Mesendoderm (in vitro differentiated cells): Measurements from ENCODE around the gene NBEA.

Source experiments
- DNase-seq: peaks from one replicate; pipeline ENCODE4 v3.0.0; 2013
- H2AK5ac ChIP-seq: 2 replicates; pipeline ENCODE4 v1.6.1; 2013; ENCODE audit warnings: low read length, inconsistent platforms
- H2BK120ac ChIP-seq: 2 replicates; pipeline ENCODE4 v1.6.1; 2013; ENCODE audit warnings: low read depth, mild to moderate bottlenecking, low read length, moderate library complexity, mixed read lengths
- H2BK15ac ChIP-seq: replicated peaks from 2 replicates; pipeline ENCODE4 v1.6.1; 2013; ENCODE audit warnings: low read depth, mild to moderate bottlenecking, moderate library complexity
- H2BK5ac ChIP-seq: 2 replicates; pipeline ENCODE4 v1.6.1; 2013; ENCODE audit warnings: low read length, inconsistent platforms
- H3K18ac ChIP-seq: 2 replicates; pipeline ENCODE4 v1.6.1; 2013; ENCODE audit warnings: mild to moderate bottlenecking, low read length, mixed read lengths
- H3K23ac ChIP-seq: one replicate; pipeline ENCODE4 v1.6.1; 2013; ENCODE audit warnings: low read length
- H3K27ac ChIP-seq: 2 replicates; pipeline ENCODE4 v1.5.1; 2013; ENCODE audit warnings: low read depth, mild to moderate bottlenecking, inconsistent platforms, low read length, moderate library complexity
- H3K27me3 ChIP-seq: 2 replicates; pipeline ENCODE4 v1.6.1; 2013; ENCODE audit warnings: low read length, control low read depth, mild to moderate bottlenecking, inconsistent platforms; ENCODE audit not compliant: insufficient read depth, poor library complexity
- H3K36me3 ChIP-seq: 2 replicates; pipeline ENCODE4 v1.6.1; 2013; ENCODE audit warnings: low read length, inconsistent platforms; ENCODE audit not compliant: control insufficient read depth, insufficient read depth
- H3K4ac ChIP-seq: one replicate; pipeline ENCODE4 v1.6.1; 2013; ENCODE audit warnings: low read depth, mild to moderate bottlenecking, low read length, moderate library complexity
- H3K4me1 ChIP-seq: 2 replicates; pipeline ENCODE4 v1.6.1; 2013; ENCODE audit warnings: low read depth, low read length, inconsistent platforms; ENCODE audit not compliant: control insufficient read depth
- H3K4me2 ChIP-seq: 2 replicates; pipeline ENCODE4 v1.6.1; 2013; ENCODE audit warnings: low read length
- H3K4me3 ChIP-seq: 2 replicates; pipeline ENCODE4 v1.5.1; 2013; ENCODE audit warnings: mild to moderate bottlenecking, low read length
- H3K56ac ChIP-seq: one replicate; pipeline ENCODE4 v1.6.1; 2013; ENCODE audit warnings: low read length
- H3K79me1 ChIP-seq: 2 replicates; pipeline ENCODE4 v1.6.1; 2013; ENCODE audit warnings: low read length, inconsistent platforms
- H3K79me2 ChIP-seq: 2 replicates; pipeline ENCODE4 v1.6.1; 2013; ENCODE audit warnings: mild to moderate bottlenecking, low read length; ENCODE audit not compliant: control insufficient read depth, insufficient read depth
- H3K9ac ChIP-seq: 2 replicates; pipeline ENCODE4 v1.6.1; 2013; ENCODE audit warnings: low read length, inconsistent platforms
- H4K5ac ChIP-seq: one replicate; pipeline ENCODE4 v1.6.1; 2013; ENCODE audit warnings: low read length
- H4K8ac ChIP-seq: one replicate; pipeline ENCODE4 v1.6.1; 2013; ENCODE audit warnings: low read depth, mild to moderate bottlenecking, control low read depth, low read length, moderate library complexity
- WGBS: extraction: QIAGEN DNeasy Blood & Tissue Kit; methylation state at CpG from one replicate; pipeline ENCODE4 v1.1.7; 2013; ENCODE audit warnings: low lambda C conversion rate, missing lambda C conversion rate; ENCODE audit not compliant: insufficient coverage; ENCODE audit errors: extremely low coverage; 5-methylcytosine and 5-hydroxymethylcytosine counted together

The NBEA gene

GRCh38 chr13:35530581-35530980 is 588.5 kb downstream of the NBEA start:
- H3K56ac ChIP-seq = no peak overlapping the region
- no peak overlapping the region for H2AK5ac ChIP-seq
- H2BK120ac ChIP-seq = no peak overlapping the region
- no peaks in the 10 kb centered on the region for H3K79me2 ChIP-seq
- no peak overlapping the region for H3K4me3 ChIP-seq
- H4K8ac ChIP-seq = no peak overlapping the region
- H2BK15ac ChIP-seq = no peak overlapping the region
- no peak overlapping the region for H3K23ac ChIP-seq
- no peak overlapping the region for H3K18ac ChIP-seq
- H3K27ac ChIP-seq = no peak overlapping the region
- H4K5ac ChIP-seq = no peak overlapping the region
- H3K27me3 ChIP-seq = no peaks in the 10 kb centered on the region
- WGBS = no CpG with 5 or more reads among the region's 3 CpGs
- no peaks in the 10 kb centered on the region for H3K36me3 ChIP-seq
- no peaks in the 10 kb centered on the region for H3K79me1 ChIP-seq
- DNase-seq = no peak
- H3K4me1 ChIP-seq = no peaks in the 10 kb centered on the region
- H3K9ac ChIP-seq = no peak overlapping the region
- H3K4me2 ChIP-seq = no peak overlapping the region
- no peak overlapping the region for H2BK5ac ChIP-seq
- no peak overlapping the region for H3K4ac ChIP-seq

DNA sequence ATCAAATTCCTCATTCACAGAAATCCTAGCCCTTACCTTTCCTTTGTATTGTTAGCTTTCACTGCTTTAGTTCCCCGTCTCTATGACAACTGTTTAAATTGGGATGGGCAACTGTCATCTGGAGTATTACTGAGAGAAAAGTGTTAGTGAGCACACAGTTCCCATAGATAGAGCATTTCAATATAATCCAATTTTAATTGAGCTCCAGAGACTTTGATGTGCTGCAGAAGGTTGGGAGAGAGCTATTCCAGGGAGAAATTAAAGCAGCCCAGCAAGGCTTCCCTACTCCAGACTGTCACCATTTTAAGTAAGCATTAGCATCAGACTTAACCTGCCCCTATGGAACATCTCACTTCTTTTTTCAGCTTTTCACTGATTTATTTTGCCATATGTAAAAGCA is 589.5 kb downstream of the NBEA start:
- WGBS = no CpG with 5 or more reads among the region's 1 CpG
- no peak for DNase-seq
- no peak overlapping the region for H3K4me2 ChIP-seq
- no peak overlapping the region for H3K4me3 ChIP-seq
- no peak overlapping the region for H4K5ac ChIP-seq
- no peak overlapping the region for H2BK15ac ChIP-seq
- no peaks in the 10 kb centered on the region for H3K36me3 ChIP-seq
- H3K18ac ChIP-seq = no peak overlapping the region
- H3K23ac ChIP-seq = no peak overlapping the region
- no peak overlapping the region for H3K56ac ChIP-seq
- H2BK5ac ChIP-seq = no peak overlapping the region
- H3K79me1 ChIP-seq = no peaks in the 10 kb centered on the region
- H3K4me1 ChIP-seq = no peaks in the 10 kb centered on the region
- no peak overlapping the region for H2AK5ac ChIP-seq
- no peak overlapping the region for H4K8ac ChIP-seq
- H3K4ac ChIP-seq = no peak overlapping the region
- no peaks in the 10 kb centered on the region for H3K79me2 ChIP-seq
- no peak overlapping the region for H2BK120ac ChIP-seq
- no peak overlapping the region for H3K9ac ChIP-seq
- H3K27me3 ChIP-seq = no peaks in the 10 kb centered on the region
- H3K27ac ChIP-seq = no peak overlapping the region

GRCh38 chr13:35534343-35534742 is 592.3 kb downstream of the NBEA start:
- Histone ChIP-seq H2BK15ac (no peak overlapping the region), H3K56ac (no peak overlapping the region), H4K8ac (no peak overlapping the region), H3K4me2 (no peak overlapping the region), H2BK5ac (no peak overlapping the region), H2AK5ac (no peak overlapping the region), H3K27ac (no peak overlapping the region), H2BK120ac (no peak overlapping the region), H3K23ac (no peak overlapping the region), H3K79me2 (no peaks in the 10 kb centered on the region), H3K36me3 (no peaks in the 10 kb centered on the region), H3K4ac (no peak overlapping the region), H3K4me1 (no peaks in the 10 kb centered on the region), H3K4me3 (no peak overlapping the region), H3K27me3 (no peaks in the 10 kb centered on the region), H3K9ac (no peak overlapping the region), H3K79me1 (no peaks in the 10 kb centered on the region), H3K18ac (no peak overlapping the region), H4K5ac (no peak overlapping the region)
- no CpG with 5 or more reads among the region's 1 CpG for WGBS
- peak; percentile 11 for DNase-seq

DNA sequence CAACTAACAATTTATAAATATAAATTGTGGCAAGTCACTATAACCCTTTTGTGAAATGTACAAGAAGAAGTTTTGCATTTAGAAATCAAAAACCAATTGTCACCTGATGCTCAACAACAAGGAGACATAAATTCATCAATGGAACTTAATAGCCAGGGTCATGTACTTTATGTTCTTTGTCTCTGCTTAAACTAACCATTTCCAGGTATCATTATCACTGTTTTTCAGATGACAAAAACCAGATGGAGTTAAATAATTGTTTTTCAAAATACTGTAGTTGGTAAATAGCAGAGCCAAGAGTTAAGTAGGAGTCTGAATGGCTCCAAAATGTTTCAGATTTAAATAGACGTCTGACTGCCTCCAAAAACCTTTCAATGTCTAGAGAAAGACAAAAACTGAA is 606.7 kb downstream of the NBEA start:
- no peak overlapping the region for H3K23ac ChIP-seq
- H3K4me1 ChIP-seq = no peaks in the 10 kb centered on the region
- no peak overlapping the region for H2AK5ac ChIP-seq
- no peaks in the 10 kb centered on the region for H3K36me3 ChIP-seq
- H3K9ac ChIP-seq = no peak overlapping the region
- no peak overlapping the region for H2BK15ac ChIP-seq
- no peak overlapping the region for H3K4ac ChIP-seq
- H3K27ac ChIP-seq = no peak overlapping the region
- H3K4me3 ChIP-seq = no peak overlapping the region
- no peak for DNase-seq
- no peak overlapping the region for H3K56ac ChIP-seq
- H3K79me1 ChIP-seq = no peaks in the 10 kb centered on the region
- no peak overlapping the region for H2BK5ac ChIP-seq
- WGBS = no CpG with 5 or more reads among the region's 1 CpG
- no peak overlapping the region for H3K4me2 ChIP-seq
- H3K79me2 ChIP-seq = no peaks in the 10 kb centered on the region
- H3K18ac ChIP-seq = no peak overlapping the region
- H4K5ac ChIP-seq = no peak overlapping the region
- H2BK120ac ChIP-seq = no peak overlapping the region
- no peaks in the 10 kb centered on the region for H3K27me3 ChIP-seq
- H4K8ac ChIP-seq = no peak overlapping the region

GRCh38 chr13:35549481-35549880 is 607.4 kb downstream of the NBEA start:
- H2BK15ac ChIP-seq = no peak overlapping the region
- H3K36me3 ChIP-seq = no peaks in the 10 kb centered on the region
- no peak overlapping the region for H2BK120ac ChIP-seq
- H3K4me3 ChIP-seq = no peak overlapping the region
- H2BK5ac ChIP-seq = no peak overlapping the region
- H3K79me2 ChIP-seq = no peaks in the 10 kb centered on the region
- no peak overlapping the region for H4K5ac ChIP-seq
- H3K27me3 ChIP-seq = no peaks in the 10 kb centered on the region
- no peak overlapping the region for H3K56ac ChIP-seq
- H3K18ac ChIP-seq = no peak overlapping the region
- H4K8ac ChIP-seq = no peak overlapping the region
- H3K4me1 ChIP-seq = no peaks in the 10 kb centered on the region
- no peak overlapping the region for H3K4ac ChIP-seq
- no peak overlapping the region for H3K27ac ChIP-seq
- no peak overlapping the region for H3K4me2 ChIP-seq
- peak; percentile 8 for DNase-seq
- H3K79me1 ChIP-seq = no peaks in the 10 kb centered on the region
- H3K9ac ChIP-seq = no peak overlapping the region
- no peak overlapping the region for H3K23ac ChIP-seq
- no peak overlapping the region for H2AK5ac ChIP-seq

DNA sequence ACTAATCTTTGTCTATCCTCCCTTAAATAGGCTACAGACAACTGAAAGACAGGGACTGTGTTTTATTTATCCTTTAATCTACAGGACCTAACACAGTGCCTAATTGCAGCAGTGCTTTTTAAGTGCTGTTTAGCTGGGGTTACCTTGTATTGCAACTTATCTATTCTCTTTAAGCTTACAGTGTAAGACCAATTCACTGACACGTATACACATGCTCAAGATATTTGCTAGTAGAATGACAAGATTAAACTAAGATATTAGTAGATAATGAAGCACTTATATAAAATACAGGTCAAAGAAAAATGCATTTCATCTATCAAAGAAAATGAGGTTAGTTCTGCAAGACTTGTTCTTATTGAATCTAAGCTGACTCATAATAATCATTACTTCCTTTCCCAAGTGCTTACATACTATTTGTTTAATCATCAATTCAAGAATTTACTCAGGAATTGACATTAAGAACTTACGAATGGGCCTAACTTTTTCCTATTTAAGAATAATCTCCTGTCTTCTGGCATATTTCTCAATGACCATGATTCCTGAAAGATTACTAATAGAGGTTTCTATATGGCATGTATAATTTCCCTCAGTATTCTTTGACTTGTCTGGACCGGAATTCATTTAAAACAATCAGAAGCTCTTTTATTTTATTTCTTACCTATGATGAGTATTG is 610.2 kb downstream of the NBEA start:
- Histone ChIP-seq H4K5ac (no peak overlapping the region), H2BK120ac (no peak overlapping the region), H3K23ac (no peak overlapping the region), H3K27ac (no peak overlapping the region), H3K4ac (no peak overlapping the region), H2BK15ac (no peak overlapping the region), H4K8ac (no peak overlapping the region), H2BK5ac (no peak overlapping the region), H3K36me3 (no peaks in the 10 kb centered on the region), H2AK5ac (no peak overlapping the region), H3K27me3 (no peaks in the 10 kb centered on the region), H3K79me1 (no peaks in the 10 kb centered on the region), H3K4me3 (no peak overlapping the region), H3K4me1 (no peaks in the 10 kb centered on the region), H3K18ac (no peak overlapping the region), H3K79me2 (no peaks in the 10 kb centered on the region), H3K4me2 (no peak overlapping the region), H3K56ac (no peak overlapping the region), H3K9ac (no peak overlapping the region)
- WGBS = no CpG with 5 or more reads among the region's 3 CpGs
- DNase-seq = no peak
